ENCODE data around the gene ATRX.

- TF ChIP-seq CTCF (IDR thresholded peaks at IDR 0.05; ENCODE audit: low read depth, low read length, poor library complexity, severe bottlenecking) (no peak), EZH2phosphoT487 (IDR thresholded peaks at IDR 0.05; ENCODE audit: borderline replicate concordance, low read length) (no peak)
Observed at GRCh38 chrX:77793946-77794345, 7.9 kb upstream of the ATRX start.

Measured in DOHH2 (cell line).